GM19239 (cell line): ENCODE data around the gene NRSN2.
A peak's percentile ranks its signal among the peaks of the same experiment; 100 is the strongest.
"Not testable (repeated sequence)": the region's sequence is repeated elsewhere in the genome, so short reads cannot be mapped to it uniquely, and the experiment has no call there.

Experiments
- DNase-seq: peaks from one replicate; pipeline ENCODE4 v3.0.0; 2011; ENCODE audit warnings: low spot score; ENCODE audit not compliant: insufficient read length
- FAIRE-seq: peaks from 2 replicates; lab custom pipeline; 2011; peaks lifted over from hg19 to GRCh38; lab: Jason Lieb, UNC

Gene NRSN2

GRCh38 chr20:370977-371754, 24.3 kb downstream of the NRSN2 start:
- no peak for FAIRE-seq

DNA sequence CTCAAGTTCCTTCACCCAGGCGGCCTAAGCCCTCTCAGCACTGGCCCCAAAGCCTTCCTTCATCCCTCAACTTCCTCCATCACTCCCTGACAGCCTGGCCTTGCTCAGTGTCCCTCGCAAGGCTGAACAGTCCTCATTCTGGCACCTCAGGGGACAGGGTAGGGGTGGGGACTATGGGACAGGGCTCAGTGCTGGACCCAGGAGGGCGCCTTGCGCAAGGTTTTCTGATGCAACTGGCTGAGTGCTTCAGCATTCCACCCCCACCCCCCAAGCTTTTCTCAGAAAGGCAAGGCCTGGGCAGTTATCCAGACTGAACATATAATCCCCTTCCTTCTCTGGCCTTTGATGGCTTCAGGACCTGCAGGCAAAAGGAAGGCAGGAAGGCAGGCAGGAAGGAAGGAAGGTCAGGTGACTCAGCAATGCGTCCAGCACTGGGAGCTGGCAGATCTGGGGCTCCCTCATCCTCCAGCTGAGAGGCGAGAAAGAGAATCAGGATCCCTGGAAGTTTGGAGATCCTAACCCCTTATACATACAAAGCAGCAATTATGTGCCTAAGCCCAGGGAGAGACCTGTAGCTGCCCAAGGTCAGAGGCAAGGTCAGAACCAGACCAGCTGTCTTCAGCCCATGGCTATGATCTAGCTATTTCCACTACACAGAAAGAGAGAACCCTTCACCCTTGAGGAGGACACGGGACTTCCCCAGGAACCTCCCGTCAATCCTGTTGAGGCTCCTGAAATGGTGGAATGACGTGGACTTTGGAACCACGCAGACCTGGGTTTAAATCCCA, 25.0 kb downstream of the NRSN2 start:
- FAIRE-seq (no peak), DNase-seq (no peak)

More at GRCh38 chr20:370977-371754, 24.3 kb downstream of the NRSN2 start:
- no peak for DNase-seq

DNA sequence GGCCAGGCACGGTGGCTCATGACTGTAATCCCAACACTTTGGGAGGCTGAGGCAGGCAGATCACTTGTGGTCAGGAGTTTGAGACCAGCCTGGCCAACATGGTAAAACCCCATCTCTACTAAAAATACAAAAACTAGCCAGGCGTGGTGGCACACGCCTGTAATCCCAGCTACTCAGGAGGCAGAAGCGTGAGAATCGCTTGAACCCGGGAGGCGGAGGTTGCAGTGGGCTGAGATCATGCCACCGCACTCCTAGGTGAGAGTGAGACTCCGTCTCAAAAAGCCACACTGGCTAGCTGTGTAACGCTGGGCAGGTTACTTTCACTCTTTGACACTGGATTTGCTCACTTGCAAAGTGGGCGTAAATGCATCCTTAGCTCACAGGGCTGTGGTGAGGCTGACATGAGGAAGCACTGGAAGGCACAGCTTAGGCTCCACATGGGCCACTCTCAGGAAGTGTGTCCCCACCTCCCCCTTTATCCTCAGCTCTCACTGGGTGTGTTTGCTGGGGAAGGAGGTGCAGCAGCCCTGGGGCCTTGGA, 25.7 kb downstream of the NRSN2 start:
- not testable (repeated sequence) for FAIRE-seq, DNase-seq

DNA sequence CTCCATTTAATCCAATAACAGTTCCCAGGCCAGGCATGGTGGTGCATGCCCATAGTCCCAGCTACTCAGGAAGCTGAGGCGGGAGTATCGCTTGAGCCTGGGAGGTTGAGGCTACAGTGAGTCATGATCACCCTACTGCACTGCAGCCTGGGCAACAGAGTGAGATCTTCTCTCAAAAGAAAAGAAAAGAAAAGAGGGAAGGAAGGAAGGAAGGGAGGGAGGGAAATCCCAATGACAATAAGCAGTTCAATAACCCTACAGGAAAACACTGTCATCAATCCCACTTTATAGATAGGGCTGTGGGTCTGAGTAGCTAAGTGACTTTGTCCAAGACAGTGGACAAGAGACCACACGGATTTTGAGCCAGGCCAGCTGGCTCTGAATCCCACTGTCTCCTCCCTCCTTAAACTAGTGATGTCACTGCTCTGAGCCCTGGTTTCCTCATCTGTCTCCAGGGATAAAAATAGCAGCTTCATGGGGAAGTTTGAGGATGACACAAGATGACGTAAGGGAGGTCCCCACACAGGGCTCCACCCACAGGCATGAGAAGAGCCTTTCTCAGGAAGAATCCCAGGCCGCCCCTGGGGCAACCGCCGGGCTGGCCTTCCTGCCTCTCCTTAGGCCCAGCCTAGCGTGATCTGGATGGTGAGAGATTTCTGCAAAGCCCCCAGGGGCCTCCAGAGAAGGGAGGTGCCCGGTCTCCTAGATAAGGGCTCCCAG, 26.4 kb downstream of the NRSN2 start:
- no peak for DNase-seq
- no peak for FAIRE-seq

- FAIRE-seq: no peak
- no peak for DNase-seq
Observed at GRCh38 chr20:375265-375889, 28.5 kb downstream of the NRSN2 start.

- DNase-seq (no peak), FAIRE-seq (no peak)
Observed at GRCh38 chr20:376089-376488, 29.2 kb downstream of the NRSN2 start.

DNA sequence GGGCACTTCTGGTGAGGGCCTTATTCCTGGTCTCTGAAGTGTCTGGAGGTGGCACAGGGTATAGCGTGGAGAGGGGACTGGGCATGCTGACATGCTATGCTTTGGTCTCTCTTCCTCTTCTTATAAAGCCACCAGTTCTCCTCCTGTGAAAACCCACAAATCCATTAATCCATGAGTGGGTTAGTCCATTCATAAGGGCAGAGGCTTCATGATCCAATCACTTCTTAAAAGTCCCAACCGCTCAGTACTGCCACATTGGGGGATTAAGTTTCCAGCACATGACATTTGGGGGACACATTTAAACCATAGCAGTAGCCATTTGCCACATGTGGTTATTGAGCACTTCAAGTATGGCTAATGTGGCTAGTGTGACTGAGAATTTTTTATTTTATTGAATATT, 29.8 kb downstream of the NRSN2 start:
- DNase-seq: no peak
- FAIRE-seq: no peak

DNA sequence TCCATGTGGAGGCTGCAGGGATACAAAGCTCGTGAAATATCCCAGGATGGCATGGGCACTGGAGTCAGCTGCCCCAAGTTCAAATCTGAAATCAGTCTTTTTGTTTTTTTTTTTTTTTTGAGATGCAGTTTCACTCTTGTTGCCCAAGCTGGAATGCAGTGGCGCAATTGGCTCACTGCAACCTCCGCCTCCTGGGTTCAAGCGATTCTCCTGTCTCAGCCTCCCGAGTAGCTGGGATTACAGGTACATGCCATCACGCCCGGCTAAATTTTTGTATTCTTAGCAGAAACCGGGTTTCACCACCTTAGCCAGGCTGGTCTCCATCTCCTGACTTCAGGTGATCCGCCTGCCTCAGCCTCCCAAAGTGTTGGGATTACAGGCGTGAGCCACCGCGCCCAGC, 30.7 kb downstream of the NRSN2 start:
- not testable (repeated sequence) for FAIRE-seq, DNase-seq

GRCh38 chr20:378961-379336, 32.0 kb downstream of the NRSN2 start:
- no peak for DNase-seq
- FAIRE-seq: no peak

DNA sequence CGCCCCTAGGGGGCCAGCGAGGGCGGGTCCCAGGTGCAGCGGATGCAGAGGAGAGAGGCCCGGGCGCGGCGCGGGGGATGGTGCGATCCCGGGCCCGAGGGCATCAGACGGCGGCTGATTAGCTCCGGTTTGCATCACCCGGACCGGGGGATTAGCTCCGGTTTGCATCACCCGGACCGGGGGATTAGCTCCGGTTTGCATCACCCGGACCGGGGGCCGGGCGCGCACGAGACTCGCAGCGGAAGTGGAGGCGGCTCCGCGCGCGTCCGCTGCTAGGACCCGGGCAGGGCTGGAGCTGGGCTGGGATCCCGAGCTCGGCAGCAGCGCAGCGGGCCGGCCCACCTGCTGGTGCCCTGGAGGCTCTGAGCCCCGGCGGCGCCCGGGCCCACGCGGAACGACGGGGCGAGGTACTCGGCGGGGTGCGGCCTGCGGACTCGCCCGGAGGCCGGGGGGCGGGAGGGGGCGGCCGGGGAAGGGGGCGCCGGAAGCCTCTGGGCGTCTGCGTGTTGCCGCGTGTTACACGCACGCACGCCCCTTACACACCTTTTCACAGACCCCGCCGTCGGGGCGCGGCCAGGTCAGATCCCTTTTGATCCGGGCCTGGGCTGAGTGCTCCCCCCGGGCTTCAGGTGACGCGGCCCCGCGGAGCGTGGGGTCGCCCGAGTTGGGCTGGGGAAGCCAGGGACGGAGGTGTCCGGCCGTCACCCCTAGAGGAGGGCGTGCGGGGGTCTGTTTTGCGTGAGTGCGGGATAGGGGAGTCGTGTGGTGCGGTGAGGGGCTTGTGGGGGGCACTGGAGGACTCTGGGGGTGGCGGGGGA, 34.1 kb downstream of the NRSN2 start:
- DNase-seq (peak; percentile 57), FAIRE-seq (no peak)

DNA sequence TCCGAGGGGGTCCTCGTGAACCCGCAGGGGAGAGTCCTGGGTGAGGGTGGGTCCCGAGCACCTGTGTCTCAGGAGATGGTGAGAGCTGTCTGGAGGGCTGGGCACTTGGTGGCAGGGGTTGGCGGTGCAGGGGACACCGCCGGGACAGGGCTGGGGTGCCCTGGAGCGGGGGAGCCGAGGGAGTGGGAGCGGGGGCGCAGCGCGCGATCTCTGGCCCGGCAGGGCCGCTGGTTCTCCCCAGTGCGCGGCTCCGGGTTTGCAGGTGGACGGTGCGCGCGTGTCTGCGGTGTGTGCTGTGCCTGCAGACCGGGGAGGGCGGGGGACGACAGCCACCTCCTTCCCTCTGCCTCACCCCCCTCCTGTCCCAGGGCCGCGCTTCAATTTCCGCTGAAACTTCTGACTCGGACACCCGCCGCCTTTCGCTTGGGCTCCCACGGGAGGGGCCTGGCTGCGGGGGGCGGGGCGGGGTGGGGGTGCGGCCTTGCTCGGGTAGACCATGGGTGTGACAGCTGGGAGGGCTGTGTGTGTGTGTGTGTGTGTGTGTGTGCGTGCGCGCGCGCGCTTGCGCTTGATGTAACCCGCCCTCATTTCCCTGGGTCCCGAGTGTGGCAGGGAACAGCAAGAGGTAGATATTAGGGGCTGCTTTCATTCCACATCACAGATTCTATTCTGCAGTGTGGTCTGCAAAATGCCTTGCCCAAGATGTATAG, 34.8 kb downstream of the NRSN2 start:
- DNase-seq (peak; percentile 88), FAIRE-seq (peak; percentile 69)

- no peak for DNase-seq
- no peak for FAIRE-seq
Observed at GRCh38 chr20:382291-383115, 35.6 kb downstream of the NRSN2 start.

DNA sequence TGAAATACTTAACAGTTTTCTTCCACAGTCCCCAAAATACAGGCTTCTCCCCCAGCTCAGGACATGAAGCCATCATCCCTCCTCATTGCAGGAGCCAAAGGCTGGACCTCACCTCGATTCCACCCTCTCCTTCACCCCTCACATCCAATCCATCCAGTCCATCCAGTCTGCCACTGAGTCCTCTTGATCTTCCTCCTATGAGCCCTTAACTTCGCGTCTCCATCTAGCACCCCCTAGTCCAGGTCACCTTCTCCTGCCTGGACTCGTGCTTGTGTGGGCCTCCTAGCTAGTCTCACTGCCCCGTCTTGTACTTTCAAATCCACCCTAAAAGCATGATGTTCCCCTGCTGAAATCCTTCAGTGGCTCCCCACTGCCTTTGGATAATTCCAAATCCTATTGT, 37.0 kb downstream of the NRSN2 start:
- DNase-seq (no peak), FAIRE-seq (no peak)

GRCh38 chr20:384723-385122, 37.8 kb downstream of the NRSN2 start:
- FAIRE-seq (no peak), DNase-seq (no peak)

- FAIRE-seq: no peak
Observed at GRCh38 chr20:385448-385847, 38.5 kb downstream of the NRSN2 start.

DNA sequence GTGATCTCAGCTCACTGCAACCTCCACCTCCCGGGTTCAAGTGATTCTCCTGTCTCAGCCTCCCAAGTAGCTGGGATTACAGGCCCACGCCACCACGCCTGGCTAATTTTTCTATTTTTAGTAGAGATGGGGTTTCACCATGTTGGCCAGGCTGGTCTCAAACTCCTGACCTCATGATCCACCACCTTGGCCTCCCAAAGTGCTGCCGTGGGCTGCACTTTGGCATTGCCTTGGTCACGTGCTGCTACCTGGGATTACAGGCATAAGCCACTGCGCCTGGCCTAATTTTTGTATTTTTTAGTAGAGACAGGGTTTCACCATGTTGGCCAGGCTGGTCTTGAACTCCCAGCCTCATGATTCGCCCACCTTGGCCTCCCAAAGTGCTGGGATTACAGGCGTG, 39.7 kb downstream of the NRSN2 start:
- not testable (repeated sequence) for DNase-seq, FAIRE-seq

More at GRCh38 chr20:385448-385847, 38.5 kb downstream of the NRSN2 start:
- DNase-seq: no peak

DNA sequence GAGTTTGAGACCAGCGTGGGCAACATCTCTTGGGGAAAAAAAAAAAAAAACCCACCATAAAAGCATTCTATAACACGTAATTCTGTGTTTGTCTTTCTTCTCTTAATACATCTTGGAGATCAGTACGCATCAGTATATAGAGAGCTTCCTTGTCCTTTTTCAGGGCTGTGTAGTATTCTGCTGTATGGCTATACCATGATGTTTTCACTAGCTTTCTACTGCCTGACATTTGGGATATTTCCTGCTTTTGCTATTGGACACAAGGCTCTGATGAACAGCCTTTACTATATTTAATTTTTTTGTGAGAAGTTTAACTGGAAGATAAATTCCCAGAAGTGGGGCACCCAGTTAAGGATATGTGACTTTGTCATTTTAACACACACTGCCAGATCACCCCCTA, 40.6 kb downstream of the NRSN2 start:
- FAIRE-seq (no peak), DNase-seq (no peak)
